ENCODE results near the gene LEFTY2.

The LEFTY2 gene

DNA sequence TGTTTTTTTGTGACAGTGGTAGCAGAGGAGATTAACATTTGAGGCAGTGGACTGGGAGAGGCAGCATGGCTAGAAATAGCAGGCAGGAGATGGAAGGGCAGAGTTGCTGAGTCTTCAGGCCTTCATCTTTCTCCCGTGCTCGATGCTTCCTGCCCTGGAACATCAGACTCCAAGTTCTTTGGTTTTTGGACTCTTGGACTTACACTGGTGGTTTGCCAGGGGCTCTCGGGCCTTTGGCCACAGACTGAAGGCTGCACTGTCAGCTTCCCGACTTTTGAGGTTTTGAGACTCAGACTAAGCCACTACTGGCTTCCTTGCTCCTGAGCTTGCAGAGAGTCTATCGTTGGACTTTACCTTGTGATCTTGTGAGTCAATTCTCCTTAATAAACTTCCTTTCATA, 24.2 kb upstream of the LEFTY2 start:
- CTCF ChIA-PET = no interaction called here
- Mint-ChIP-seq H3K4me3 (no peak overlapping the region), H3K9me3 (no peaks in the 10 kb centered on the region), H3K27ac (no peak overlapping the region), H3K4me1 (peaks cover 2% of the 10 kb centered on the region), H3K27me3 (peaks cover 27% of the 10 kb centered on the region), H3K36me3 (no peaks in the 10 kb centered on the region)
- no peak for DNase-seq

DNA sequence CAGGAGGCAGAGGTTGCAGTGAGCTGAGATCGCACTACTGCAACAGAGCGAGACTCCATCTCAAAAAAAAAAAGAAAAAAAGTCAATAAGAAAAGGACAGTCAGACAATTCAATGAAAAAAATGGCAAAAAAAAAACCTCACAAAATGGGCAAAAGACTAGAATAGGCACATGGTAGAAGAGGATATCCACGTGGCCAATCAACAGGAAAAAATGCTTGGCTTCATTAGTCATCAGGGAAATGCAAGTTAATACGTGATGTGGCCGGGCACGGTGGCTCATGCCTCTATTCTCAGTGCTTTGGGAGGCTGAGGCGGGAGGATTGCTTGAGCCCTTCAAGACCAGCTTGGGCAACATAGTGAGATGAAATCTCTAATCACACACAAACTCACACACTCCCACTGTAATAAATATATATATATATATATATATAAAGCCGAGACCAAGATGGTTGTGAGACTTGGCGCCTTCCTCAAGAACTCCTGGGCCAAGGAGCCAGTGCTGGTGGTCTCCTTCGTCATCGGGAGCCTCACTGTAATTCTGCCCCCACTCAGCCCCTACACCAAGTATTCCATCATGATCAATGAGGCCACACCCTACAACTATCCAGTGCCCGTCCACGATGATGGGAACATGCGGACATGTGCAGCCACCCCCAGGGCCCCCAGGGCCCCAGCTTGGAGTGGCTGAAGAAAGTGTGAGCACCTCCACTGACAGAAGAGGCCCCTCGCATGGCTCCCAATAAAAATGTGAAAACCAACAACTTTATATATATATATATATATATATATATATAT, 22.9 kb upstream of the LEFTY2 start:
- Mint-ChIP-seq H3K27ac (no peak overlapping the region), H3K36me3 (no peaks in the 10 kb centered on the region), H3K4me1 (peaks cover 2% of the 10 kb centered on the region), H3K9me3 (no peaks in the 10 kb centered on the region), H3K27me3 (peaks cover 31% of the 10 kb centered on the region), H3K4me3 (no peak overlapping the region)
- CTCF ChIA-PET = interaction anchor here (0.8 to 3.8 kb wide), 7 partner anchors 11 to 131 kb away, joined by 3 to 27 read pairs (median 5); no protein-coding TSS in a partner anchor
- no peak for DNase-seq

DNA sequence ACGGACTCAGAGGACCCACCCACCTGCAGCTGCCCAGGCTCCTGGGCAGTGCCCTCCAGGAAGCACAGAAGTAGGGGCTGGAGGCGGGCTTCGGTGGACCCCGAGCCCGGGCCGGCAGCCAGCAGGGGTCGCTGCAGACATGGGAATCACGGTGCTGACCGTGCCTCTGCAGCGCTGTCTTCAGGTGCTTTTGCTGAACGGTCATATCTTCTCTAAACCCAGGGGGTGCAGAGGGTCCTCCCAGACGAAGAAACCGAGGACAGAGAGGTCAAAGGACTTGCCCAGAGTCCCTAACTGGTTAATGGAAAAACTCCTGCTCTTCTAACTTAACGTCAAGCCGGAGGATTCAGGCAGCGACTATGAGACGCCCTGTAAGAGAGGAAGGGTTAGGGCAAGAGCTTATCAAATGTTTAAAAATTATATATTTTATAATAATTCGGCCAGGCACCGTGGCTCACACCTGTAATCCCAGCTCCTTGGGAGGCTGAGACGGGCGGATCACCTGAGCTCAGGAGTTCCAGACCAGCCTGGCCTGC, 21.5 kb upstream of the LEFTY2 start:
- no peaks in the 10 kb centered on the region for H3K9me3 Mint-ChIP-seq
- CTCF ChIA-PET = interaction anchor here (0.6 to 3.8 kb wide), 17 partner anchors 8 to 489 kb away, joined by 3 to 27 read pairs (median 3); partner anchors contain the start of gene LEFTY2
- DNase-seq = peak; percentile 70

DNA sequence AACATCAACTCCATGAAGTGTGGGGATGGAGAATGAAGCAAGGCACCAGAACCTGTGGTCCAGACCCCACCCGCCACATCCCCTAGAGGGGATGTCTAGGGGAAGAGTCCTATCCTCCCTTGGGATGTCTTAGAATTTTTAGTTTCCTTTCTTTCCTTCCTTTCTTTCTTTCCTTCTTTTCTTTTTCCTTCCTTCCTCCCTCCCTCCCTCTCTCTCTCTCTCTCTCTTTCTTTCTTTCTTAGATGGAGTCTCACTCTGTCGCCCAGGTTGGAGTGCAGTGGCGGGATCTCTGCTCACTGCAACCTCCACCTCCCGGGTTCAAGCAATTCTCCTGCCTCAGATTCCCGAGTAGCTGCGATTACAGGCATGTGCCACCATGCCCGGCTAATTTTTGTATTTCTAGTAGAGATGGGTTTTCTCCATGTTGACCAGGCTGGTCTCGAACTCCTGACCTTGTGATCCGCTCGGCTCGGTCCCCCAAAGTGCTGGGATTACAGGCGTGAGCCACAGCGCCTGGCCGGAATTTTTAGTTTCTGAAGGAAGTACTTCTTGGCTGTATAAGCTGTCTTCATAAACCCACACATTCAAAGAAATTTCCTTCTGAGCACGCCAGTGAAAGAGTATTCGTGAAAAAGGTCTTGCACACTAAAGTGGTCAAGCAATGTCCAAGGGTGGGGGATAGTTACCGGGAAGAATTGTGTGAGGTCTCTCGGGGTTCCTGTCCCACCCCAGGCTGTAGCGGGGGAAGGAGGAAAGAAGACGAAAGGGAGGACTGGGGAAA, 20.8 kb upstream of the LEFTY2 start:
- no peak for DNase-seq
- Mint-ChIP-seq H3K9me3 (no peaks in the 10 kb centered on the region), H3K36me3 (no peaks in the 10 kb centered on the region), H3K27me3 (peaks cover 35% of the 10 kb centered on the region), H3K4me1 (peaks cover 2% of the 10 kb centered on the region), H3K4me3 (no peak overlapping the region), H3K27ac (no peak overlapping the region)
- CTCF ChIA-PET = interaction anchor here (0.6 to 3.8 kb wide), 16 partner anchors 9 to 487 kb away, joined by 3 to 27 read pairs (median 5); partner anchors contain the start of gene SRP9

More for the DNA sequence above, 21.5 kb upstream of the LEFTY2 start:
- H3K4me3 Mint-ChIP-seq = no peak overlapping the region
- H3K27ac Mint-ChIP-seq = no peak overlapping the region
- H3K27me3 Mint-ChIP-seq = peaks cover 31% of the 10 kb centered on the region
- peaks cover 2% of the 10 kb centered on the region for H3K4me1 Mint-ChIP-seq
- no peaks in the 10 kb centered on the region for H3K36me3 Mint-ChIP-seq

DNA sequence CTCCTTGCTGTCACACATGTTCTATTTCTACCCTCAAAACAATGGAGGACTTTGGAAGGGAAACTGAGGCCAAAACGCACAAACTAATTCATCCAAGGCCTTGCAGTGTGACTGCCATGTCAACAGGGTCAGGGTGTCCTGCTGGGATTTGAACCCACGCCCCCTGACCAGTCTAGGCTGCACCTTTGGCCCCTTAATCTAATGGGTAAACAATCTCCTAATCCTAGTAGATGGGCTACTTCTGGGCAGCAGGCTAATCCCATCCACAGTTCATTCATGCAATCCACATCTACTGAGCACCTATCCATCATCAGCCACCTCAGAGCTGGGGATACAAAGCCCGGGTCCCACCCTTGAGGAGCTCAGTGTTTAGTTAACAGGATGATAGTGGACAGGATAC, 17.0 kb upstream of the LEFTY2 start:
- H3K4me3 Mint-ChIP-seq = no peak overlapping the region
- no peaks in the 10 kb centered on the region for H3K36me3 Mint-ChIP-seq
- CTCF ChIA-PET = interaction anchor here (0.5 to 1.2 kb wide), 3 partner anchors 10 to 23 kb away, joined by 3 read pairs; no protein-coding TSS in a partner anchor

DNA sequence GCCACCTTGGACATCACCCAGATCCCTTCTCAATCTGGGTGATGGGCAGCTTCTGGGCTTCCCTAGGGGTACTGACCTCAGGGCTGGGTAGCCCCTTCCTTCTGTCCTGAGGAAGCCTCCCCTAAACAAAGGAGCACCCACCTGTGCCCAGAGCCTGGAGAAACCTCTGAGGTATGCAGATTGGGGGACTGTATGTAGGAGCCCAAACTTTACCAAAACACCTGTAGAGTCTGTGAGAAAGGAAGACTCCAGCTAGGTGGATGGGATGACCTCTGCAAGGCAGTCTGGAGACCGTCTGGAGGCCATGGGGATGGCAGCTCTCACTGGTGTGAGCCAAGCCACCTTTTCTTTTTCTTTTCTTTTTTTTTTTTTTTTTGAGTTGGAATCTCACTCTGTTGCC, 13.7 kb upstream of the LEFTY2 start:
- CTCF ChIA-PET = interaction anchor here (1.2 kb wide), 2 partner anchors 8 to 63 kb away, joined by 3 to 4 read pairs; no protein-coding TSS in a partner anchor
- Mint-ChIP-seq H3K27me3 (peaks cover 49% of the 10 kb centered on the region), H3K9me3 (no peaks in the 10 kb centered on the region), H3K36me3 (no peaks in the 10 kb centered on the region), H3K4me1 (no peaks in the 10 kb centered on the region), H3K27ac (no peak overlapping the region), H3K4me3 (no peak overlapping the region)
- DNase-seq = no peak

More for the DNA sequence above, 17.0 kb upstream of the LEFTY2 start:
- Mint-ChIP-seq H3K4me1 (peaks cover 2% of the 10 kb centered on the region), H3K27me3 (peaks cover 41% of the 10 kb centered on the region), H3K9me3 (no peaks in the 10 kb centered on the region), H3K27ac (no peak overlapping the region)
- DNase-seq = no peak

DNA sequence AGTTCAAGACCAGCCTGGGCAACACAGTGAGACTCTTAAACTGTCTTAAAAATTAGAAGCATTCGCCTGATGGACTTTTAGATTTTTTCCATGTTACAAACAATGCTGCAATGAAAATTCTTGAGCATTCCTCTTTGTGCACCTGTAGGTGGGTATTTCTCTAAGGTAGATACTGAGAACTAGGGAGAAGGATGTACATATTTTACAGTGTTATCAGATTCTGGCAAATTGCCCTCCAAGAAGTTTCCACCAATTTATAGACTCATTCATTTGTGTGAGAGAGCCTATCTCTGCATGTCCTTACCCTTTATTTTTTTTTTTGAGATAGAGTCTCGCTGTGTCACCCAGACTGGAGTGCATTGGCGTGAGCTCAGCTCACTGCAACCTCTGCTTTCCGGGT, 12.3 kb upstream of the LEFTY2 start:
- CTCF ChIA-PET = no interaction called here
- Mint-ChIP-seq H3K27ac (no peak overlapping the region), H3K4me3 (no peak overlapping the region), H3K4me1 (no peaks in the 10 kb centered on the region), H3K36me3 (no peaks in the 10 kb centered on the region), H3K27me3 (peaks cover 59% of the 10 kb centered on the region), H3K9me3 (no peaks in the 10 kb centered on the region)
- DNase-seq = no peak

DNA sequence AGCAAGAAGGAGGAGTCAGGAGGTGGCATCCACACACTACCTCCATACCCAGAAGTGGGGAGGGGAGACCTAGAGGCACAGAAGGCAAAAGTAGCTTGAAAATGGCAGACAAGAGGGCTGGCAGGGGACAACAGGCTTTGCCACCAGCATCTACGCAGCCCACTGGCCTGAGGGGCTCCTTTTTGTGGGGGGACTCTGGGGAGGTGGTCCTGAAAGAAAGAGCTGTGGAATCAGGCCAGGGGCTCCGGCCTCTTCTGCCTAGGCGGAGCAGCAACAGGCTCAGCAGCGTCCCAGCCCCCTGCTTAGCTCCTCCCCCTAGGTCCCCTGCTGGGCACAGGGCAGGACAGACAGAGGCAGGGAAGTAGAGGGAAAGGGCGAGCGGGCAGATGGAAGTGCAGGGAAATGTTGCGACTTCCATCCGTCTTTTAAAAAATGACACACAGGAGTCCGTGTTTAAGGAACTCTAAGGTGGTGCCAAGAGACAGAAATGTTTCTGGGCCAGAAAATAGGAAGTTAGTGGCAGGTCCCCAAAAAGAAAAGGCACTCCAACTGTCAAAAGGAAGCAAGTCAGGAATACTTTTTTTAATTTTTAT, 10.0 kb upstream of the LEFTY2 start:
- no peak for DNase-seq
- no peaks in the 10 kb centered on the region for H3K36me3 Mint-ChIP-seq
- no peak overlapping the region for H3K27ac Mint-ChIP-seq
- H3K27me3 Mint-ChIP-seq = peaks cover 69% of the 10 kb centered on the region
- H3K9me3 Mint-ChIP-seq = no peaks in the 10 kb centered on the region
- no peak overlapping the region for H3K4me3 Mint-ChIP-seq
- H3K4me1 Mint-ChIP-seq = peaks cover under 1% of the 10 kb centered on the region
- CTCF ChIA-PET = no interaction called here

DNA sequence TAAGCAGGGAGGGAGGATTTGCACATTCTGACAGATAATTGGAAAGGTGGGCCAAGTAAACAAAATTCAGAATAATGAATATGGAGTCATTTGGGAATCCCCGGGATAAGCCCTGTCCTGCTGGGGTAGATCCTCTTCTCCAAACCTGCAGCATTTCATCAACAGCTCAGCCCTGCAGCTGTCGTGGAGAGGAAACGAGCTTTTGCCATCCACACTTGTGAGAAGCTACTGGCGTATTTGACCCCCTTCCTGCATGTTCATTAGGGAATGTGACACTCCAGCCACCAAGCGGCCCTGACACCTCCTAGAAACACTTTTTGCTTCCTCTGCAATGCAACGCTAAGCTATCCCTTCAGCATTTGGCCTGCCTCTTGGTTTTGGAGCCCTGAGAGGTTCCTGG, 8.0 kb upstream of the LEFTY2 start:
- no peak for DNase-seq
- Mint-ChIP-seq H3K27me3 (peaks cover 80% of the 10 kb centered on the region), H3K9me3 (no peaks in the 10 kb centered on the region), H3K36me3 (no peaks in the 10 kb centered on the region), H3K27ac (no peak overlapping the region), H3K4me1 (peaks cover 16% of the 10 kb centered on the region), H3K4me3 (no peak overlapping the region)
- CTCF ChIA-PET = interaction anchor here (0.9 to 2.1 kb wide), 2 partner anchors 11 to 14 kb away, joined by 3 to 5 read pairs; no protein-coding TSS in a partner anchor

DNA sequence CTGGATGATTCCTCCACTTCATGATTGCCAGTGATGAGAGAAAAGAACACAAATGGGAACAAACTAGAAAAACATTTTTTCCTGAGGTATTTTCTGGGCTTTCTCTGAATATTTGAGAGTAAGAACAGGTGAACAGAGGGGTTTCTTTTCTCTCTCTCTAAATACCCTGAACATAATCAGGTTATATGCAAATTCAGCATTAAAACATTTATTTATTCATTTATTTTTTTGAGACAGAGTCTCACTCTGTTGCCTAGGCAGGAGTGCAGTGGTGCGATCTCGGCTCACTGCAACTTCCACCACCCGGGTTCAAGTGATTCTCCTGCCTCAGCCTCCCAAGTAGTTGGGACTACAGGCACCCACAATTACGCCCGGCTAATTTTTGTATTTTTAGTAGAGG, 5.8 kb upstream of the LEFTY2 start:
- H3K4me1 Mint-ChIP-seq = peaks cover 16% of the 10 kb centered on the region
- CTCF ChIA-PET = no interaction called here
- no peak for DNase-seq
- H3K36me3 Mint-ChIP-seq = no peaks in the 10 kb centered on the region
- no peak overlapping the region for H3K4me3 Mint-ChIP-seq
- no peak overlapping the region for H3K27ac Mint-ChIP-seq
- no peaks in the 10 kb centered on the region for H3K9me3 Mint-ChIP-seq
- H3K27me3 Mint-ChIP-seq = peaks cover 65% of the 10 kb centered on the region

DNA sequence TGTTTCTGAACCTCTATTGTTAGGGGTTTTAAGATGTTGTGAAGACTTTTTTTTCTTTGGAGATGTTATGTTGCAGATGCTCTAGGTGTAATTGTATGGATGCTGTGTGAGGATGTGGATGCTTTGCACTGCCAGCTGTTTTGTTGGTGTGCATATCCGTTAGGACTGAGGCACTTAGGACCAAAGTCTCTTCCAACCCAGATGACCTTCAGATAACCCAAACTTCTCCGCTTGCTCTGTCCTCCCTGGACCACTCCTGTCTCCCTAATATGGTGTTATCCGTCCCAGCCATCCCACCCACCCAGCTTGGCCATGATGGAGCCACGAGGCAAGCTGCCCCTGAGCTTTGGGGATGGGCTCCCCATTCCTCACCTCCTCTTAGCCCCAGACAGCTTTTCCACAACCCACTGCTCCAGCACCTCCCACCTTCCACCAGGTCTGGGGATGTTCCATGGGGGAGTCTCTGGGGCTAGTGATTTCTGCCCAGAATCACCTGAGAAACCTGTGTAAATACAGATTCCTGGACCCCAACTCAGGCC, 5.1 kb upstream of the LEFTY2 start:
- Mint-ChIP-seq H3K4me3 (no peak overlapping the region), H3K9me3 (no peaks in the 10 kb centered on the region), H3K36me3 (no peaks in the 10 kb centered on the region), H3K4me1 (peaks cover 19% of the 10 kb centered on the region), H3K27me3 (peaks cover 62% of the 10 kb centered on the region), H3K27ac (no peak overlapping the region)
- DNase-seq = no peak
- CTCF ChIA-PET = interaction anchor here (0.8 to 1.8 kb wide), 2 partner anchors 17 to 41 kb away, joined by 3 to 4 read pairs; no protein-coding TSS in a partner anchor

DNA sequence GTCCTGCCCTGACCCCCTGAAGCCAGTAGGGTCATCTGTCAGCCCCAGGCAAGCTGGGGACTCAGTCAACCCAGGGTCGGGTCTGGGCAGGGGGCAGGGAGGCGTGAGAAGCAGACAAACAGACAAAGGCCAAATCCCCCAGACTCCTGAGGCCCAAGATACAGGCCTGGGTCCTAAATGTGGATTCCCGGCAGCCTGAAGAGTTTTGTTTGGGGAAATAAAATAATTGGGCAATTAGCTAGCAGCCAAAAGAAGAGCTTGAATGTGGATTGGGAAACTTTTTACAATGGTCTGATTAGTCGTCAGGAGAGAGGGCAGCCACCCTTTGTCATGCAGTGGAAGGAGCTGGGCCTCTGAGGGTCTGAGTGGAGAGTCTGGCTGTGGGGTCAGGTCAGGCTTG, 4.5 kb upstream of the LEFTY2 start:
- Mint-ChIP-seq H3K4me3 (no peak overlapping the region), H3K4me1 (peaks cover 19% of the 10 kb centered on the region), H3K27ac (no peak overlapping the region), H3K27me3 (peaks cover 56% of the 10 kb centered on the region), H3K36me3 (no peaks in the 10 kb centered on the region), H3K9me3 (no peaks in the 10 kb centered on the region)
- CTCF ChIA-PET = interaction anchor here (0.6 to 1.8 kb wide), 3 partner anchors 17 to 136 kb away, joined by 3 to 4 read pairs (median 3); partner anchors contain the start of gene EPHX1
- no peak for DNase-seq

DNA sequence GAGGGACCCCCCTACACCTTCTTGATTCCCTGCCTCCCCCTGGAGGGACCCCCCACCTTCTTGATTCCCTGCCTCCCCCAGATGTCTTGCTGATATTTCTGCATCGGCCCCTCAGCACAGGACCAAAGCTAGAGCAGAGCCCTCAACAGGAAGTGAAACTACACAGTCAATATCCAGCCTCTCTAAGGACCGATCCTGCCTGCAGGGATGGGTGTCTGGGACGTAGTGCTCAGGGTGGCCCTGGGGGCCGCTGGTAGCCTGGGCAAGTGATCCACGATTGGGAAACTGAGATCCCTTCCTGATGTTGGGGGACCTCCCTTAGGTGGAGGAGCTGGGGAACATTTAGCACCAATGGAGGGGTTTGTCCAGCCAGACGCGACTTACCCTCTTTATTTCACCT, 3.9 kb upstream of the LEFTY2 start:
- H3K27ac Mint-ChIP-seq = no peak overlapping the region
- peaks cover 19% of the 10 kb centered on the region for H3K4me1 Mint-ChIP-seq

More for the DNA sequence above, 3.9 kb upstream of the LEFTY2 start:
- H3K4me3 Mint-ChIP-seq = no peak overlapping the region
- no peaks in the 10 kb centered on the region for H3K9me3 Mint-ChIP-seq
- DNase-seq = no peak
- peaks cover 53% of the 10 kb centered on the region for H3K27me3 Mint-ChIP-seq
- H3K36me3 Mint-ChIP-seq = no peaks in the 10 kb centered on the region
- CTCF ChIA-PET = interaction anchor here (0.6 to 1.8 kb wide), 4 partner anchors 42 to 470 kb away, joined by 3 to 6 read pairs (median 4); no protein-coding TSS in a partner anchor

Data from activated naive CD4-positive, alpha-beta T cell treated with anti-CD3 and anti-CD28 coated beads, Interleukin-2, amount 10 ng/mL, durations not matched to agents 7 days and 5 days (primary cell).